ENCODE data around the gene OAT.

Gene OAT

DNA sequence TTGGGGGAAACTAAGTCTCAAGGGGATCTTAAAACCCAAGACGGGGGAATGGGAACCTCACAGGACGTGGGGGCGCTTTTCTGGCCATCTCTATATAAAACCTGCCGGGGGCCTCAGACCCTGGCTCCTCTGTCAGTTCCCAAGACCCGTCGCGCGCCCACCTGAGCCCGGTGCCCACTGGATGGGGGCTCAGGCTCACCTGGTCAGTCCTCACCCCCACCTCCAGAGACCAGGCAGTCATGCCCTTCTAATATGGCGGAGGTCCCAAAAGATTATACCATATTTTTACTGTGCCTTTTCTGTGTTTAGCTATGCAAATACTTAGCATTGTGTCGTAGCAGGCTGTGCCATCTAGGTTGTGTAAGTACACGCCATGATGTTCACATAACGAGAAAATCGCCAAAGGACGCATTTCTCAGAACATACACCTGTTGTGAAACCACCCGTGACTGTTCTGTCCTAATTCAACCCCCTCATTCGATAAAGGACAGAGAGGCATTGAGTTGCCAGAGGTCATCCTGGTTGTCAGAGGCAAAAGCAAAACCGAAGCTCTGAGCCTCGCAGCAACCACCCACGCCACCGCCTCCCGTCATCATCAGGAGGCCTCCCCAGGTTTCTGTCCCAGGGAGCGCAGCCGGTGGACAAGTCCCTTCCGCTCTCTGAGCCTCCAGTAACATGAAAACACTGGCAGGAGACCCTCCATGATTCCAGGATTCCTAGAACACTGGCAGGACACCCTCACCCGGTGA is 28.9 kb downstream of the OAT start:
- peaks cover 0 to 5% (median 0%) of the 10 kb centered on the region in 5 donors for H3K27me3 ChIP-seq (ENCODE audit: control insufficient read depth in 5 of 5, insufficient read depth in 4 of 5, low read length in 5 of 5)
- peak overlapping the region in 2 of 5 donors; percentile 22 to 69 for H3K4me3 ChIP-seq (ENCODE audit: low read depth in 1 of 5, low read length in 5 of 5)
- no peak overlapping the region for H3K27ac ChIP-seq (ENCODE audit: low read depth, low read length)
- H3K9me3 ChIP-seq (ENCODE audit: control insufficient read depth in 5 of 5, low read length in 5 of 5): peaks cover 0 to 6% (median 4%) of the 10 kb centered on the region in 5 donors
- H3K36me3 ChIP-seq (ENCODE audit: control insufficient read depth in 5 of 5, insufficient read depth in 5 of 5, low read length in 5 of 5): no peaks in the 10 kb centered on the region
- peak overlapping the region in 2 of 5 donors; percentile 20 to 29 for H3K9ac ChIP-seq (ENCODE audit: low read length in 5 of 5)
- H3K4me1 ChIP-seq (ENCODE audit: control insufficient read depth in 5 of 5, insufficient read depth in 5 of 5, low read length in 5 of 5): peaks cover 0 to 13% (median 10%) of the 10 kb centered on the region in 5 donors

DNA sequence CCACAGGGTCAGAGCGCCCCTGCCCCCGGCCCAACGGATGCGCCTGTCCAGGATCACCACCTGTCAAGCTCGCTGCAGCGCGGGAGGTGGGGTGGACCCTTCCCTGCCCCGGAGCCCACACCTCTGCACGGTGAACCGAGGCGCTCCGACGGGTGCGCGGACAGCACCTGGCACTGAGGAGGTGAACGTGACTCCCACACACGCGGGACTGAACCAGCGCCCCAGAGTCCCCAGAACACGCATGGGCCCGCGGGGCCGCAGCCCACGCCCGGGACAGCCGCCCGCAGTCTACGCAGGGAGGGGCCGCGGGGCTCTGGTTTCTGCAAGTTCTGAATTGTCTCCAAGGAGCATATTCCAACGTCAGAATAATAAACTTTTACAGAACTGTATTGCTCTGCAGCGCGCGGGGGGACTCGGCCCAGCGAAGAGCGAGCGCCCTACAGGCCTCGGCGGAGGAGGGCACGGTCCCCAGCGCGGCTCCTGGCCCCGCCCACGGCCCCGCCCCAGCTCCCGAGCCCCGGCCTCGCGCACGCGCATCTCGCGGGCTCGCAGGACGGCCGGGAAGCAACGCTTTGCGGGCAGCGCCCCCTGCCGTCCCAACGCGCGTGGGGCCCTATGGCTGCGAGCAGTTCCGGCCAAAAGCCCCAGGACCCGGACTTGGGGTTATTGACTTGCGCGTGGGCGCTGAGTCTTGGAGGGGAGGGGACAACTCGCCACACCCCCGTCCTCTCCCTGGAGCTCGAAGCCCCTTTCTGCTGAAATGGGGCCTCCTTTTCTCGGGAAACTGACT is 29.7 kb downstream of the OAT start:
- peak overlapping the region in 4 of 5 donors; percentile 61 to 74 (median 68) for H3K4me3 ChIP-seq (ENCODE audit: low read depth in 1 of 5, low read length in 5 of 5)
- peaks cover 0 to 13% (median 10%) of the 10 kb centered on the region in 5 donors for H3K4me1 ChIP-seq (ENCODE audit: control insufficient read depth in 5 of 5, insufficient read depth in 5 of 5, low read length in 5 of 5)
- peaks cover 0 to 5% (median 0%) of the 10 kb centered on the region in 5 donors for H3K27me3 ChIP-seq (ENCODE audit: control insufficient read depth in 5 of 5, insufficient read depth in 4 of 5, low read length in 5 of 5)
- H3K27ac ChIP-seq (ENCODE audit: low read depth, low read length): no peak overlapping the region
- peaks cover 0 to 6% (median 4%) of the 10 kb centered on the region in 5 donors for H3K9me3 ChIP-seq (ENCODE audit: control insufficient read depth in 5 of 5, low read length in 5 of 5)
- H3K36me3 ChIP-seq (ENCODE audit: control insufficient read depth in 5 of 5, insufficient read depth in 5 of 5, low read length in 5 of 5): no peaks in the 10 kb centered on the region
- H3K9ac ChIP-seq (ENCODE audit: low read length in 5 of 5): peak overlapping the region in 4 of 5 donors; percentile 66 to 79 (median 72)

DNA sequence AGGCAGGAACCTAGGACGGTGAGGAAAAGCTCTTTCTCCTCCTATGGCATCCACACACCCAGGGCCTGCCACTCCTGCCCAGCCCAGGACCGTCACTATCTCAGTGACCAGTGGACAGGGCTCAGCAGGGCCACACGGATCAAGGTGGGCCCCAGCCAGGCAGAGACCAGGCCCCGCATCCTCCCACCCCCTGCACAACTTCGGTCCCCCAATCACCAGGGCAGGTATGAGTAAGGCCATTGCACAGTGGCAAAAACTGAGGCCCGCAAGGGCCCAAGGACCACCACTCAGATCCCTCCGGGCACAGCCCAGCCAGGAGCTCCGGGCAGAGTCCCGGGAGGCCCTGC is 30.3 kb downstream of the OAT start:
- H3K4me3 ChIP-seq (ENCODE audit: low read depth in 1 of 5, low read length in 5 of 5): peak overlapping the region in 3 of 5 donors; percentile 66 to 74 (median 69)
- H3K27ac ChIP-seq (ENCODE audit: low read depth, low read length): no peak overlapping the region
- peak overlapping the region in 3 of 5 donors; percentile 68 to 79 (median 77) for H3K9ac ChIP-seq (ENCODE audit: low read length in 5 of 5)
- H3K27me3 ChIP-seq (ENCODE audit: control insufficient read depth in 5 of 5, insufficient read depth in 4 of 5, low read length in 5 of 5): peaks cover 0 to 5% (median 0%) of the 10 kb centered on the region in 5 donors
- peaks cover 0 to 6% (median 4%) of the 10 kb centered on the region in 5 donors for H3K9me3 ChIP-seq (ENCODE audit: control insufficient read depth in 5 of 5, low read length in 5 of 5)
- no peaks in the 10 kb centered on the region for H3K36me3 ChIP-seq (ENCODE audit: control insufficient read depth in 5 of 5, insufficient read depth in 5 of 5, low read length in 5 of 5)
- H3K4me1 ChIP-seq (ENCODE audit: control insufficient read depth in 5 of 5, insufficient read depth in 5 of 5, low read length in 5 of 5): peaks cover 0 to 13% (median 10%) of the 10 kb centered on the region in 5 donors

DNA sequence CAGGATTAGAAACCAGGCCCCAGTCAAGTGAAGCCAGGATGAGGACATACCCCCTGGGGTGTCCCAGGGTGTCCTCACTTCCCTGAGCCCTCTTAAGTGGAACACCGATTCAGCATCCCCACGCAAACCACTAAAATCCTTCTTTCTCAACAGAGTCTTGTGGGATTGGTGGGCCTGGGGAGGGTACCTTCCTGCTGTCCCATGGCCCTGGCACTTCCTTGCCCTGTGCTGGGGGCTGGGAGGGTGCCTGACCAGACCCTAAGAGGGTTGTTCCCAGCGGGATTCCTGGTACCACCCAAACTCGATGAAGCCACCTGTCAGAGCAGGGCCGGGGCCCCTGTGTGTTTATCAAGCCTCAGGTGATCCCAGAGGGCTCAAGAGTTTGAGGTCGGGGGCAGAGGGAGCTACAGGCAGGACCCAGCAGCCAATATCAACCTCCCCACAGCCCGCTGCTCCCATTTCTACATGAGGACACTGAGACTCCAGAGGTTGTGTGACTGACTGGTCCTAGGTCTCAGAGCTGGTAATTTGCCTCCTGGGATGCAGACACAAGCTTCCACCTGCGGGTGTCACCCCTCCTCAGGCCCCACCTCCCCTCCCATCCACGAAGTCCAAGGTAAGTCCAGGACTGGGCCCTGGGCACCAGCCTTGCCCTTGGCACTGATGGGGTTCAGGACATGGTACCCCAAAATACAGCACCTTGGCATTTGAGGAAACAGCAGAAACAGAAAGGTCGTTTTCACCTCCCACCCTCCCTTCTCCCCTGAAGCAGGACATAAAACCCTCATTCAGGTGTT is 31.4 kb downstream of the OAT start:
- Histone ChIP-seq H3K27me3 (ENCODE audit: control insufficient read depth in 5 of 5, insufficient read depth in 4 of 5, low read length in 5 of 5) (peaks cover 0 to 5% (median 0%) of the 10 kb centered on the region in 5 donors), H3K4me3 (ENCODE audit: low read depth in 1 of 5, low read length in 5 of 5) (no peak overlapping the region), H3K4me1 (ENCODE audit: control insufficient read depth in 5 of 5, insufficient read depth in 5 of 5, low read length in 5 of 5) (peaks cover 0 to 13% (median 10%) of the 10 kb centered on the region in 5 donors), H3K9ac (ENCODE audit: low read length in 5 of 5) (peak overlapping the region in 1 of 5 donors; percentile 6), H3K36me3 (ENCODE audit: control insufficient read depth in 5 of 5, insufficient read depth in 5 of 5, low read length in 5 of 5) (no peaks in the 10 kb centered on the region), H3K27ac (ENCODE audit: low read depth, low read length) (no peak overlapping the region), H3K9me3 (ENCODE audit: control insufficient read depth in 5 of 5, low read length in 5 of 5) (no peaks in the 10 kb centered on the region)

DNA sequence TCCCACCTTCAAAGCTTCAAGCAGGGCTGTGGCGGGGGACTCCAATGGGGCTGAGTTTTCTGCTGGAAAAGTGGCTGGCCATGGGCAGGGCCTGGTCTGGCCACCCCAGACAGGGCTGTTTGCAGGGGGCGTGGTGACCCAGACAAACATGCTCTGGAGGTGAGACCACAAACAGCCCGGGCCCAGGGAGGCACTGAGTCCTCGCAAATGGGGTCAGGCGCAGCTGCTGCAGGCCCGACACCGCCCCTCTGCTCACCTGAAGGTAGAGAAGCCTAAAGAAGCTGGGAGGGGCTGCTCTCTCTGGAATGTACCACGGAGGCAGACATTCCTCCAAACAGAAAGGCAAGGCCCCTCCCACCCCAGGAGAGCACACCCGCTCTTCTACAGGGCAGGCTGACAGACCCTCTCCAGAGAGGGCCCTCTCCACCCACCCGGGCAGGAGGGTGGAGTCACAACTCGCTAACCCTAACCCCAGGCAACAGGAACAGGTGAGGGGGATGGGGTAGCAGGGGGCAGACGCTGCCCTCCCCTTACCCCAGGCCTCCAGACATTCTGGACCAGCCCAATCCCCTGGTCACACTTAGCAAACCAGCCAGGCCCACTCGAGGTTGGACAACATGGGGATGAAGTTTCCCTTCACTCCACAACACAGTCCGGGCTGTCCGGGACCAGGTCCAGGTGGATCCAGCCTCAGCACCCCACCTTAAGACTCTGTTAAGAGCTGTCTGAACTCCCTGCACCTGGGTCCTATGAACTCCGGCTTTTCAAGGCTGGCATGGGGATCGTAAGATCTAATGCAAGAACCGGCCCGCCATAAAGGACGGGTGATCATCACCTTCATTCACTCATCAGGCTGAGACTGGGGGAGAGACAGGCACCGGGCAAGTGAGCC is 32.3 kb downstream of the OAT start:
- Histone ChIP-seq H3K36me3 (ENCODE audit: control insufficient read depth in 5 of 5, insufficient read depth in 5 of 5, low read length in 5 of 5) (no peaks in the 10 kb centered on the region), H3K27ac (ENCODE audit: low read depth, low read length) (no peak overlapping the region), H3K9ac (ENCODE audit: low read length in 5 of 5) (no peak overlapping the region), H3K27me3 (ENCODE audit: control insufficient read depth in 5 of 5, insufficient read depth in 4 of 5, low read length in 5 of 5) (peaks cover 0 to 8% (median 2%) of the 10 kb centered on the region in 5 donors), H3K4me3 (ENCODE audit: low read depth in 1 of 5, low read length in 5 of 5) (no peak overlapping the region), H3K9me3 (ENCODE audit: control insufficient read depth in 5 of 5, low read length in 5 of 5) (no peaks in the 10 kb centered on the region), H3K4me1 (ENCODE audit: control insufficient read depth in 5 of 5, insufficient read depth in 5 of 5, low read length in 5 of 5) (peaks cover 0 to 13% (median 10%) of the 10 kb centered on the region in 5 donors)

DNA sequence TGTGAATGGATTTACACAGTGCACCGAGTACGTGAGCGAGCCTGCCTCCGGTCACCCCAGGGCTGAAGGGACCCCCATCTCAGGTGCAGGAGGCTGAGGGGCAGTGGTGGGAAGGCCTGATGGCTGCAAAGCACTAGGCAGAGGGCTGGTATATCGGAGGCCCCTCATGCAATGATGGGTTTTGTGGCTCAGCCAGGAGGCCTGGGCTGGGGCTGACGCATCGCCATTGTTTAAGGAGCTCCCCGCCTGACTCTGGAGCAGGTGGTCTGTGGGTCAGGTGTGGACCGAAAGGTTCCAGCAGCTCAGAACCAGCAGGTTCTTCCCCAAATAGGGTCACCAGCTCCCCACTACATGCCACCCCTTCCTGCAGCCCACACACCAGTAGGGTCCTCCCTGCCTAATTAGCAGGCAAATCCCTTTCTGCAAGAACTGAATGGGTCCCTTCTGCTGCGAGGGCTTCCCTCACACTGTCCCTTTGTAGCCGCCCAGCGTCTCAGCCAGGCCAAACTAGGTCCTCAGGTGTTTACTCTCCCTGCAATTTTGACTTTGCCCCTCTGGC is 33.0 kb downstream of the OAT start:
- no peak overlapping the region for H3K4me3 ChIP-seq (ENCODE audit: low read depth in 1 of 5, low read length in 5 of 5)
- peaks cover 6 to 15% (median 9%) of the 10 kb centered on the region in 5 donors for H3K27me3 ChIP-seq (ENCODE audit: control insufficient read depth in 5 of 5, insufficient read depth in 4 of 5, low read length in 5 of 5)
- H3K9me3 ChIP-seq (ENCODE audit: control insufficient read depth in 5 of 5, low read length in 5 of 5): no peaks in the 10 kb centered on the region
- peaks cover 0 to 13% (median 10%) of the 10 kb centered on the region in 5 donors for H3K4me1 ChIP-seq (ENCODE audit: control insufficient read depth in 5 of 5, insufficient read depth in 5 of 5, low read length in 5 of 5)
- no peak overlapping the region for H3K27ac ChIP-seq (ENCODE audit: low read depth, low read length)
- H3K9ac ChIP-seq (ENCODE audit: low read length in 5 of 5): no peak overlapping the region
- no peaks in the 10 kb centered on the region for H3K36me3 ChIP-seq (ENCODE audit: control insufficient read depth in 5 of 5, insufficient read depth in 5 of 5, low read length in 5 of 5)

DNA sequence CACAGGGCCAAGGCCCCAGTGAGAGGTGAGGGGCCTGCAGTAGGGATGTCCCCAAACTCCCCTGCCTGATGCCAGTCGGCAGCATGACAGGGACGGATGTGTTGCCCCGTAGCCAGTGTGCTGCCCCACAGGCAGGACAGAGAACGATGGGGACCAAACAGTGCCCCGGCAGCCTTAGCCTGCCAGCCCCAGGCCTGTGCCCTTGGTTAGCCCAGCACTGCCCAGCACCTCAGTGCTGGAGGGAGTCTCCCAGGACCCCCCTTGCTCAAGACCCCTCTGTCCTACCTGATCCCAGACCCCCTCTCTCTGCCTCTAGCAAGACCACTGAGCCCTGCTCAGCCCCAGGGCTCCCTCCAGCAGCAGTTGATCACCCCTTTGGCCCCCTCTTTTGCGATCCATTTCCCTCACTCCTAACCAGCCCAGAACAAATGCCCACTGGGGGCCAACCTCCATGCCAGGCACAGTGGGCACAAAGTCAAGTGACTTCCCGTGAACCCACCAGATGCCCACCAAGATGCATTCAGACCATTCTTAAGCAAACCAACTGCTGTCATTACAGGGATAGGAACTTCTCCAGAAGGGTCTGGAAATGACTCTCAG is 34.0 kb downstream of the OAT start:
- peaks cover 0 to 13% (median 10%) of the 10 kb centered on the region in 5 donors for H3K4me1 ChIP-seq (ENCODE audit: control insufficient read depth in 5 of 5, insufficient read depth in 5 of 5, low read length in 5 of 5)
- no peak overlapping the region for H3K4me3 ChIP-seq (ENCODE audit: low read depth in 1 of 5, low read length in 5 of 5)
- H3K27ac ChIP-seq (ENCODE audit: low read depth, low read length): no peak overlapping the region
- H3K9ac ChIP-seq (ENCODE audit: low read length in 5 of 5): no peak overlapping the region
- H3K9me3 ChIP-seq (ENCODE audit: control insufficient read depth in 5 of 5, low read length in 5 of 5): no peaks in the 10 kb centered on the region
- peaks cover 11 to 18% (median 16%) of the 10 kb centered on the region in 5 donors for H3K27me3 ChIP-seq (ENCODE audit: control insufficient read depth in 5 of 5, insufficient read depth in 4 of 5, low read length in 5 of 5)
- no peaks in the 10 kb centered on the region for H3K36me3 ChIP-seq (ENCODE audit: control insufficient read depth in 5 of 5, insufficient read depth in 5 of 5, low read length in 5 of 5)

DNA sequence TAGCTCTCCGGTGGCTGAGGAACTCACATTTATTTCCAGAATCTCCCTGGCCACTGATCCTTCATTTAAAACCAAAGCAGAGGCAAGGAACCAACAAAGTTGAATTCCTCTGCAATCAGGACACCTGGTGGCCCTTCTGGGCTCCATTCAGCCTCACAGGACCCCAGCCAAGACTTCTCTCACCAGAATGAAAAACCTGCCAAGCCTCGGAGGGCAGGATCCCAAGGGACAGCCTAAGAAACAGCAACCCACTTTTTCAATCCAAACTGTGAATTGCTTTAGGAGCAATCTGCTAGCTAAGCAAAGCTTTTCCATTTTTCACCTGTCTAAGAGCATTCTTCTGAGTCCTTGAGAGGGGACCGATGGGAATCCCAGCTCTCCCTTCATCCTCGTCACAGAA is 34.6 kb downstream of the OAT start:
- H3K4me1 ChIP-seq (ENCODE audit: control insufficient read depth in 5 of 5, insufficient read depth in 5 of 5, low read length in 5 of 5): peaks cover 0 to 8% (median 7%) of the 10 kb centered on the region in 5 donors

More for the DNA sequence above, 34.6 kb downstream of the OAT start:
- H3K27me3 ChIP-seq (ENCODE audit: control insufficient read depth in 5 of 5, insufficient read depth in 4 of 5, low read length in 5 of 5): peaks cover 11 to 18% (median 18%) of the 10 kb centered on the region in 5 donors
- no peak overlapping the region for H3K27ac ChIP-seq (ENCODE audit: low read depth, low read length)
- no peak overlapping the region for H3K9ac ChIP-seq (ENCODE audit: low read length in 5 of 5)
- no peaks in the 10 kb centered on the region for H3K9me3 ChIP-seq (ENCODE audit: control insufficient read depth in 5 of 5, low read length in 5 of 5)
- no peak overlapping the region for H3K4me3 ChIP-seq (ENCODE audit: low read depth in 1 of 5, low read length in 5 of 5)
- H3K36me3 ChIP-seq (ENCODE audit: control insufficient read depth in 5 of 5, insufficient read depth in 5 of 5, low read length in 5 of 5): no peaks in the 10 kb centered on the region

Data from subcutaneous abdominal adipose tissue (tissue), 5 donors.